GM12801 (cell line): ENCODE measurements around the gene MRRF.

Source experiments
- CTCF ChIP-seq: IDR thresholded peaks from one replicate; pipeline ENCODE4 v1.5.1; 2011; ENCODE audit warnings: control low read depth; ENCODE audit not compliant: insufficient read length; ENCODE audit errors: extremely low read depth

Gene MRRF

DNA sequence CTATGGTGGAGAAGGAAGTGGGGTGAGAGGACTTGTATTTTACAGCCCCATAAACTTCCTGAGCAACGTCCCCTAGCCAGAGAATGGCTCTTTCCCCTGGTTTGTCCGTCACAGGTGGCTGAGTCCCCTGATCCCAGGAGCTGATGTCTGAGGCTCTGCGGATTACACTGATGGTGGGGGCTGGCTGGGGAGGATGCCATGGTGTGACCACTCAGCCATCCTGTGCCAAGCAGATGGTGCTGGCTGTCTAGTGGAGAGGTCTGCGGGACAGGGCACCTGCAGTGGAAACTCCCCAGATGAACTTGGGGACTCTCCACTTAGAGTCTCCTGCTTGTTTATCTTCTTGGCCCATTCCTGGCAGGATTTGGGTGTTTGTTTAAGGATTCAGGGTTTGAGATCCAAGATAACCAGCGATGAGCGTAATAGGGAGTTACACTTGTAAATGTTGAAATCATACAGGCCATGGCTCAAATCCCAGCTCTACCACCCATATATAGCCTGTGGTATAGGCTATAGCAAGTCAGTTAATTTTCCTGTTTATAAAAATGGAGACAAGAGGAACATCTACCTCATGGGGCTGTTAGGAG is 101.5 kb downstream of the MRRF start:
- TF ChIP-seq CTCF, result no peak

- TF ChIP-seq CTCF, result no peak
These were observed 102.4 kb downstream of the MRRF start for GRCh38 chr9:122367065-122367464.

DNA sequence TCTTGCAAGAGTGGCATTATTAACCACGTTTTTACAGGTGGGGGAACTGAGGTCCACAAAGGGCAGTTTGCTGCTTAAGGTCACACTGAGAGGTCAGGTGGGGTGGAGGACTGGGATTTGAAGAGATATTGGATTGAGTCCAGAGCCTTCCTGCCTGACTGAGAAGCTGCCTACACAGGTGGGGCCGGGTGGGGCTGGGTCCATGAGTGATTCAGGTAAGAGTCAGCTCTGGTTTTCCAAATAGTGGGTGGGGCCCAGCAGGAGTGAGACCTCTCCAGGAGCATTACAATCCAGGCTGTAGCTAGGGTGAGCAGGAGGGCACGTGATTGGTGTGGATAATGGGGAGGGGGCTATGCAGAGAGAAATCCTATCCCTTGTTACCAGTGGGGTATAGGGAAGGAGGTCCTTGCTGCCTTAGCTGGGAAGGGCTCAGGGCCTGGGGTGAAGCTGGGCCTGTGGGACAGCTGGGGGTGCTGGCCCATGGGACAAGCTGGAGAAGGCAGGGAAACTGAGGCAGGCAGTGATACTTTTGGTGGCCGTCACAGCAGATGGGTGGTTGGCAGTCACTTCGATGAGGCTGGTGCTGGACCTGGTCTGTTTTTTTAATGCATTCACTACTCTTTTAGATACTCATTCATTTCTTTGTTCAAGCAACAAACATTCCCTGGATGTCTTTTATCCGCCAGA is 103.2 kb downstream of the MRRF start:
- TF ChIP-seq CTCF, result no peak

- TF ChIP-seq CTCF, result no peak
These were observed 104.0 kb downstream of the MRRF start for GRCh38 chr9:122368642-122369041.

GRCh38 chr9:122370303-122370702 is 105.6 kb downstream of the MRRF start:
- no peak for TF ChIP-seq CTCF

DNA sequence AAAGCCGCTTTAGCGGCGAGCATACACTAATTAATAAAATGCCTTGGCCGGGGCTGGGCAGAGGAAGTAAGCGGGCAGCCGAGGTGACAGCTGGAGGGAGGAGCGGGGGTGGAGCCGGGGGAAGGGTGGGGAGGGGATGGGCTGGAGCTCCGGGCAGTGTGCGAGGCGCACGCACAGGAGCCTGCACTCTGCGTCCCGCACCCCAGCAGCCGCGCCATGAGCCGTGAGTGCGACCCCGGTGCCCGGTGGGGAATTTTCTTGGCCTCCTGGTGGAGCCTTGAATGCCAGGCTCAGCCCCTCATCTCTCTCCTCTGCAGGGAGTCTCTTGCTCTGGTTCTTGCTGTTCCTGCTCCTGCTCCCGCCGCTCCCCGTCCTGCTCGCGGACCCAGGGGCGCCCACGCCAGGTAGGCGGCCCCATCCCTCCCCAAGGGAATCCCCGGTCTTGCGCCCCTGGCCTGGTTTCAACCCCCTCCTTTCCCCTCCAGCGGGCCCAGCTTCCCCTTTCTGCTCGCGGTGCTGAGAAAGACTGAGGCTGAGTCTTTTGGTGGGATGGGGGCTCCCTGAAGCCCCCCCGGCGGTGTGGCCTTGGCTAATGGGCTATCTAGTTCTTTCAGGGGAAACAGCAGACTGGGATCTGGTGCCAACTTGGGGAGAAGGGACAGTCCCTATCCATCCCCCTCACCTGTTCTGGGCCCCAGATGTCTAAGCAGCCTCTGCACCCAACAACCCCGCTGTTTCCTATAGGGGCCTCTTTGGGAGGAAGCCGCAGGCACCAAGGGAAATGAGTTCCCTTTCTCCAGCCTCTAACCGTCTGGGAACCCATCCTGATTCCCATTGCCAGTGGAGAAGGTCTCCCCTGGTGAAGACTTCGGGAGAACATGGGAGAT is 106.4 kb downstream of the MRRF start, which contains the start of gene PTGS1:
Gene PTGS1, plus strand, starts transcription at position 156 of the 887 bp plus-strand sequence. Its CDS starts 61 bp downstream, at position 217.
- no peak for TF ChIP-seq CTCF

DNA sequence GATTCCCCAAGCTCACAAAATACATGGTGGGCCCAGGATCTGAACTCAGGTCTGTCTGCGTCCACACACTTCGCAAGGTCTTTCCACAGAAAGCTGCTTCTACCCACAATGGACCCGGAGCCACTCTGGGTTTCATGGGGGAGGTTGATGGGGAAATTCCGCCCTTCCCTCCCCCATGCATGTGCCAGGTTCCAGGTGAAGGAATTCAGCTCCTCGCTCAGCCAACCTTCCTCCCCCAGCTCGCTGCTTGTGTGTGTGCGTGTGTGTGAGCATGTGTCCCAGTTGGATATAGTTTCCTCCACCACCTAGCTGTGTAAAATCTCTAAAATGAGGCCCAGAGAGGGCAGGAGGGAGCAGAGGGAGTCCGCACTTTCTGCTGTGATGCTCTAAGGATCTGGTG is 107.2 kb downstream of the MRRF start:
- TF ChIP-seq CTCF, result no peak
